ENCODE data around the gene DYRK2. TPM values are rescaled to one million over a fixed set of nuclear protein-coding genes. Genes with fewer than 3 reads are reported as not detected.

Gene DYRK2
- total RNA-seq, 1 experiment from 2014 or later = 28.6 TPM

GRCh38 chr12:67633024-67633610 lies 15.4 kb upstream of the DYRK2 start:
- no peaks in the 10 kb centered on the region for H3K36me3 ChIP-seq (ENCODE audit: insufficient read depth, low read length, poor library complexity, severe bottlenecking)
- H3K27ac ChIP-seq (ENCODE audit: low read depth, low read length, poor library complexity, severe bottlenecking) = no peak overlapping the region
- H3K9me3 ChIP-seq (ENCODE audit: low read depth, low read length, poor library complexity, severe bottlenecking) = no peaks in the 10 kb centered on the region
- H3K4me1 ChIP-seq (ENCODE audit: insufficient read depth, low read length, poor library complexity, severe bottlenecking) = no peaks in the 10 kb centered on the region
- ChIA-PET CTCF (no interaction called here), POLR2A (ENCODE audit: low non-redundant PET) (no interaction called here)
- no TSS peak for BruUV-seq (replicated peaks)
- no peak for TF ChIP-seq CTCF (conservative IDR thresholded peaks at IDR 0.05; ENCODE audit: low read depth, low read length)
- TF ChIP-seq EZH2 (IDR thresholded peaks at IDR 0.05; ENCODE audit: borderline replicate concordance, low read depth, low read length, poor library complexity, severe bottlenecking) = no peak
- DNase-seq (ENCODE audit: low spot score) = no peak
- no peak overlapping the region for H3K4me3 ChIP-seq (ENCODE audit: low read depth, low read length, poor library complexity, severe bottlenecking)
- intact Hi-C loops (cut with micrococcal nuclease; ENCODE audit: unreplicated experiment) = no loop called here
- H3K27me3 ChIP-seq (replicated peaks; ENCODE audit: insufficient read depth, low read depth, low read length, poor library complexity) = no peaks in the 10 kb centered on the region

DNA sequence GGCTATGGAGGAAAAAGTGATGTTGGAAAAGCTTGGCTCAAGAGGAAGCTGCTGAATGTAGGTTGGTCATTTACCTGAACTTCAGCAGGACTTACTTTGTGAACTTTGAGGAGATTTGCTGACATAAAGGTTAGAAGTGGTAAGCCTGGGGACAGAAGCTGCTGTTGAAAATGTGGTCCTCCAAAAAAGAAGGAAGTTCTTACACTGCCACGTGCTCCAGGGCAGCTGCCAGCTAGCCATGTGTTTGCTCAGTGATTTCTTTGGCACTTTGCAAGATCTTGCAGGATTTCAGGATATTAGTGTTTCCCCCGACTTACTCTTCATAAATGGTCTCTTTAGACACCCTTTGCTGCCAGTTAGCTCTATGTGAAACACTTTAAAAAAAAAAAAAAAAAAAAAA lies 14.8 kb upstream of the DYRK2 start:
- no peak for DNase-seq (ENCODE audit: low spot score)
- no peak overlapping the region for H3K27ac ChIP-seq (ENCODE audit: low read depth, low read length, poor library complexity, severe bottlenecking)
- BruUV-seq (replicated peaks) = no TSS peak
- TF ChIP-seq CTCF (conservative IDR thresholded peaks at IDR 0.05; ENCODE audit: low read depth, low read length) (no peak), EZH2 (IDR thresholded peaks at IDR 0.05; ENCODE audit: borderline replicate concordance, low read depth, low read length, poor library complexity, severe bottlenecking) (no peak)
- CTCF ChIA-PET = no interaction called here
- no peaks in the 10 kb centered on the region for H3K9me3 ChIP-seq (ENCODE audit: low read depth, low read length, poor library complexity, severe bottlenecking)
- H3K27me3 ChIP-seq (replicated peaks; ENCODE audit: insufficient read depth, low read depth, low read length, poor library complexity) = no peaks in the 10 kb centered on the region
- H3K4me1 ChIP-seq (ENCODE audit: insufficient read depth, low read length, poor library complexity, severe bottlenecking) = no peaks in the 10 kb centered on the region
- H3K36me3 ChIP-seq (ENCODE audit: insufficient read depth, low read length, poor library complexity, severe bottlenecking) = no peaks in the 10 kb centered on the region
- H3K4me3 ChIP-seq (ENCODE audit: low read depth, low read length, poor library complexity, severe bottlenecking) = no peak overlapping the region
- intact Hi-C loops (cut with micrococcal nuclease; ENCODE audit: unreplicated experiment) = no loop called here
- POLR2A ChIA-PET (ENCODE audit: low non-redundant PET) = no interaction called here

DNA sequence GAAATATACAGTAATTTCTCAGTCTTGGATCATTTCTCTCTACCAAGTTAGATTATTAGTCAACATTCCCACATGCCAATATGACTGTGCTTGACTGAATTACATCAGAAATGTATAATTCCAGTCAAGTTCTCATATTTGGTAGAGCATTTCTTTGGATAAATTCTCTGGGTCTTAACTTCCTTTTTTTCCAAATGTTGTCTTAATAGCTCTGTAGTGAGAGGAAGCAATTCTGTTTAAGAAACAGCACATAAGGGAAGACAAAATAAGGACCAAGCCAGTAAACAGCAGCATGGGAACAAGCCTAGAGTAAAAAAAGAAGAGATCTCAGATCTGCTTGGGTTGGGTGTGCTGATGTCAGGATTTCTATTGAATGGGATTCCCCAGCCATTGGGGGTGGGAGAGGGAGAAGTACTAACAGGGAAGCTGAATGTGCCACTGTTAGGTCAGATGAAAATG lies 14.2 kb upstream of the DYRK2 start:
- no TSS peak for BruUV-seq (replicated peaks)
- intact Hi-C loops (cut with micrococcal nuclease; ENCODE audit: unreplicated experiment) = no loop called here
- CTCF ChIA-PET = no interaction called here

More for the DNA sequence above, 14.2 kb upstream of the DYRK2 start:
- H3K36me3 ChIP-seq (ENCODE audit: insufficient read depth, low read length, poor library complexity, severe bottlenecking) = no peaks in the 10 kb centered on the region
- H3K27ac ChIP-seq (ENCODE audit: low read depth, low read length, poor library complexity, severe bottlenecking) = no peak overlapping the region
- no peak overlapping the region for H3K4me3 ChIP-seq (ENCODE audit: low read depth, low read length, poor library complexity, severe bottlenecking)
- TF ChIP-seq CTCF (conservative IDR thresholded peaks at IDR 0.05; ENCODE audit: low read depth, low read length) = no peak
- no peak for TF ChIP-seq EZH2 (IDR thresholded peaks at IDR 0.05; ENCODE audit: borderline replicate concordance, low read depth, low read length, poor library complexity, severe bottlenecking)
- POLR2A ChIA-PET (ENCODE audit: low non-redundant PET) = no interaction called here
- H3K9me3 ChIP-seq (ENCODE audit: low read depth, low read length, poor library complexity, severe bottlenecking) = no peaks in the 10 kb centered on the region
- no peaks in the 10 kb centered on the region for H3K27me3 ChIP-seq (replicated peaks; ENCODE audit: insufficient read depth, low read depth, low read length, poor library complexity)
- no peaks in the 10 kb centered on the region for H3K4me1 ChIP-seq (ENCODE audit: insufficient read depth, low read length, poor library complexity, severe bottlenecking)
- no peak for DNase-seq (ENCODE audit: low spot score)
